GM19468 (cell line): ENCODE data around the gene ATP7A.
A peak's percentile ranks its signal among the peaks of the same experiment; 100 is the strongest.
"Not testable (repeated sequence)": the region's sequence is repeated elsewhere in the genome, so short reads cannot be mapped to it uniquely, and the experiment has no call there.

Experiments
- ATAC-seq: cut with Tn5 transposase; IDR thresholded peaks from one replicate; pipeline ENCODE4 v1.9.1; 2021; ENCODE audit warnings: mild to moderate bottlenecking, moderate library complexity, moderate number of reproducible peaks; ENCODE audit not compliant: unreplicated experiment; ENCODE audit errors: extremely low read depth

ATP7A gene

GRCh38 chrX:78024349-78025059, 114.0 kb downstream of the ATP7A start:
- ATAC-seq = no peak

GRCh38 chrX:78027798-78028197, 117.3 kb downstream of the ATP7A start:
- ATAC-seq = no peak

GRCh38 chrX:78029663-78030062, 119.2 kb downstream of the ATP7A start:
- no peak for ATAC-seq

- ATAC-seq = no peak
Measured at GRCh38 chrX:78035061-78035460, 124.6 kb downstream of the ATP7A start.

GRCh38 chrX:78037881-78038280, 127.4 kb downstream of the ATP7A start:
- no peak for ATAC-seq

GRCh38 chrX:78042601-78043000, 132.1 kb downstream of the ATP7A start:
- no peak for ATAC-seq

GRCh38 chrX:78046362-78046761, 135.9 kb downstream of the ATP7A start:
- no peak for ATAC-seq

GRCh38 chrX:78048052-78048451, 137.6 kb downstream of the ATP7A start:
- ATAC-seq = no peak

- ATAC-seq = no peak
Measured at GRCh38 chrX:78063687-78064086, 153.2 kb downstream of the ATP7A start.

- ATAC-seq = no peak
Measured at GRCh38 chrX:78064152-78064551, 153.7 kb downstream of the ATP7A start.

- ATAC-seq = peak; percentile 58
Measured at GRCh38 chrX:78064698-78065601, 154.5 kb downstream of the ATP7A start.

- no peak for ATAC-seq
Measured at GRCh38 chrX:78066110-78066509, 155.6 kb downstream of the ATP7A start.

GRCh38 chrX:78071331-78071730, 160.8 kb downstream of the ATP7A start:
- no peak for ATAC-seq

- ATAC-seq = not testable (repeated sequence)
Measured at GRCh38 chrX:78073147-78074077, 162.9 kb downstream of the ATP7A start.

- ATAC-seq = no peak
Measured at GRCh38 chrX:78074088-78074487, 163.6 kb downstream of the ATP7A start.

- no peak for ATAC-seq
Measured at GRCh38 chrX:78075787-78076389, 165.4 kb downstream of the ATP7A start.

GRCh38 chrX:78081413-78081812, 170.9 kb downstream of the ATP7A start:
- not testable (repeated sequence) for ATAC-seq

GRCh38 chrX:78092296-78092695, 181.8 kb downstream of the ATP7A start:
- peak; percentile 39 for ATAC-seq

- no peak for ATAC-seq
Measured at GRCh38 chrX:78098108-78098507, 187.6 kb downstream of the ATP7A start.
